GM12892 (cell line): Measurements from ENCODE around the gene ARID1A.

Experiments used
- POLR2A ChIP-seq: IDR thresholded peaks from 2 replicates; pipeline ENCODE4 v1.6.1; 2011; ENCODE audit warnings: low read depth, low read length, control low read depth
- POLR2AphosphoS5 ChIP-seq: IDR thresholded peaks from 2 replicates; pipeline ENCODE4 v1.6.1; 2011; ENCODE audit warnings: low read depth, low read length, control low read depth

DNA sequence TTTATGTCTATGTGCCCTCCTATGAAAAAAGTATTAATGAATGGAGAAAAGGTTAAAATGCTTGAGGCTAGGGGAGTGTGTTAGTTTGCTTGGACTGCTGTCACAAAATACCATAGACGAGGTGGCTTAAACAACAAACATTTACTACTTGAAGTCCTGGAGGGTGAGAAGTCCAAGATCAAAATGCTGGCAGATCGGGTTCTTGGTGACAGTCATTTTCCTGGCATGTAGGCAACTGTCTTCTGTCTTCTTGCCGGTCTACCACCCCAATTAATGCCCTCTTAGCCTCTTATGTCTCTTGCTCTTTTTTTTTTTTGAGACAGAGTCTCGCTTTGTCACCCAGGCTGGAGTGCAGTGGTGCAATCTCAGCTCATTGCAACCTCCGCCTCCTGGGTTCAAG, 15.0 kb downstream of the ARID1A start:
- TF ChIP-seq POLR2AphosphoS5 (no peak), POLR2A (no peak; the same call in 1 of the 2 replicates)
